Hepatocyte (in vitro differentiated cells): ENCODE data around the gene PRR14L.
"Not testable (repeated sequence)": the region's sequence is repeated elsewhere in the genome, so short reads cannot be mapped to it uniquely, and the experiment has no call there.

Experiments
- CTCF ChIP-seq: fragments of 200-600 bp; sonication (generic); IDR thresholded peaks from 2 replicates; pipeline ENCODE4 v1.5.1; 2016; ENCODE audit warnings: antibody characterized with exemption, mild to moderate bottlenecking; ENCODE audit not compliant: poor library complexity
- EZH2 ChIP-seq: fragments of 200-600 bp; sonication (generic); IDR thresholded peaks from 2 replicates; pipeline ENCODE4 v1.6.1; 2016; ENCODE audit warnings: antibody characterized with exemption, mild to moderate bottlenecking, borderline replicate concordance

GRCh38 chr22:31660860-31661341, 89.0 kb downstream of the PRR14L start:
- not testable (repeated sequence) for TF ChIP-seq CTCF, EZH2
